ENCODE data around the gene BCAS3. TPM values are rescaled to one million over a fixed set of nuclear protein-coding genes. Genes with fewer than 3 reads are reported as not detected.
"Not testable (repeated sequence)": the region's sequence is repeated elsewhere in the genome, so short reads cannot be mapped to it uniquely, and the experiment has no call there.

Gene BCAS3
- total RNA-seq, 2 experiments from 2014 or later, result 13.4 to 14.5 TPM

GRCh38 chr17:60671482-60671881 is 6.2 kb upstream of the BCAS3 start:
- no TSS peak for BruUV-seq (replicated peaks)
- Histone ChIP-seq H3K36me3 (ENCODE audit: insufficient read depth, low read length) (0 out of 2 replicates have a peak, but pooled peaks cover 1% of the 10 kb centered on the region), H3K79me2 (ENCODE audit: insufficient read depth, low read depth, low read length) (no peaks in the 10 kb centered on the region), H3K4me1 (ENCODE audit: insufficient read depth, low read length, poor library complexity, severe bottlenecking) (no peaks in the 10 kb centered on the region), H3K9me2 (ENCODE audit: insufficient read depth, low read length) (no peaks in the 10 kb centered on the region), H2AFZ (ENCODE audit: low read length) (no peak overlapping the region), H3K9me3 (ENCODE audit: low read length) (no peaks in the 10 kb centered on the region), H3K4me3 (ENCODE audit: low read depth, low read length, poor library complexity, severe bottlenecking) (no peak overlapping the region), H3K27ac (ENCODE audit: low read depth, low read length, poor library complexity, severe bottlenecking) (no peak overlapping the region), H4K20me1 (ENCODE audit: insufficient read depth, low read length) (no peaks in the 10 kb centered on the region), H3K4me2 (ENCODE audit: low read length) (no peak overlapping the region)
- intact Hi-C loops (cut with micrococcal nuclease; ENCODE audit: unreplicated experiment), result no loop called here
- no peak for DNase-seq (ENCODE audit: low spot score)
- ChIA-PET POLR2A (no interaction called here), CTCF (ENCODE audit: unreplicated experiment) (no interaction called here)
- TF ChIP-seq EZH2phosphoT487 (IDR thresholded peaks at IDR 0.05; ENCODE audit: borderline replicate concordance, low read depth, low read length) (no peak), CTCF (conservative IDR thresholded peaks at IDR 0.05; ENCODE audit: low read length) (no peak)

GRCh38 chr17:60674637-60675036 is 3.0 kb upstream of the BCAS3 start:
- H2AFZ ChIP-seq (ENCODE audit: low read length); intact Hi-C loops (cut with micrococcal nuclease; ENCODE audit: unreplicated experiment); BruUV-seq (replicated peaks); H3K36me3 ChIP-seq (ENCODE audit: insufficient read depth, low read length); H3K4me3 ChIP-seq (ENCODE audit: low read depth, low read length, poor library complexity, severe bottlenecking); H3K9me3 ChIP-seq (ENCODE audit: low read length); H3K79me2 ChIP-seq (ENCODE audit: insufficient read depth, low read depth, low read length); H3K9me2 ChIP-seq (ENCODE audit: insufficient read depth, low read length); H3K27ac ChIP-seq (ENCODE audit: low read depth, low read length, poor library complexity, severe bottlenecking); DNase-seq (ENCODE audit: low spot score); H3K4me2 ChIP-seq (ENCODE audit: low read length); H4K20me1 ChIP-seq (ENCODE audit: insufficient read depth, low read length); CTCF ChIA-PET (ENCODE audit: unreplicated experiment): not testable (repeated sequence)
- peaks cover 11% of the 10 kb centered on the region for H3K4me1 ChIP-seq (ENCODE audit: insufficient read depth, low read length, poor library complexity, severe bottlenecking)
- POLR2A ChIA-PET, result interaction anchor here (0.6 kb wide), 1 partner anchor 9 kb away, joined by 3 read pairs; no protein-coding TSS in a partner anchor

GRCh38 chr17:60675997-60676396 is 1.7 kb upstream of the BCAS3 start:
- intact Hi-C loops (cut with micrococcal nuclease; ENCODE audit: unreplicated experiment), result loop anchor here (2.0 kb wide), 1 partner anchor 75 kb away; the partner anchor contains the start of gene PPM1D
- H3K79me2 ChIP-seq (ENCODE audit: insufficient read depth, low read depth, low read length), result no peaks in the 10 kb centered on the region
- no peaks in the 10 kb centered on the region for H4K20me1 ChIP-seq (ENCODE audit: insufficient read depth, low read length)
- BruUV-seq (replicated peaks), result no TSS peak
- TF ChIP-seq EZH2phosphoT487 (IDR thresholded peaks at IDR 0.05; ENCODE audit: borderline replicate concordance, low read depth, low read length), result no peak
- TF ChIP-seq CTCF (conservative IDR thresholded peaks at IDR 0.05; ENCODE audit: low read length), result no peak
- POLR2A ChIA-PET, result no interaction called here
- H3K9me2 ChIP-seq (ENCODE audit: insufficient read depth, low read length), result no peaks in the 10 kb centered on the region
- H3K4me3 ChIP-seq (ENCODE audit: low read depth, low read length, poor library complexity, severe bottlenecking), result no peak overlapping the region
- no peak overlapping the region for H3K27ac ChIP-seq (ENCODE audit: low read depth, low read length, poor library complexity, severe bottlenecking)
- DNase-seq (ENCODE audit: low spot score), result no peak
- peaks cover 11% of the 10 kb centered on the region for H3K4me1 ChIP-seq (ENCODE audit: insufficient read depth, low read length, poor library complexity, severe bottlenecking)
- CTCF ChIA-PET (ENCODE audit: unreplicated experiment), result no interaction called here
- H3K4me2 ChIP-seq (ENCODE audit: low read length), result no peak overlapping the region
- H3K9me3 ChIP-seq (ENCODE audit: low read length), result no peaks in the 10 kb centered on the region
- no peaks in the 10 kb centered on the region for H3K36me3 ChIP-seq (ENCODE audit: insufficient read depth, low read length)
- H2AFZ ChIP-seq (ENCODE audit: low read length), result no peak overlapping the region
